SKM-1 treated with dmso at 0.1 percent for 144 hours (cell line): ENCODE data around the gene PANK4.
"Not testable (repeated sequence)": the region's sequence is repeated elsewhere in the genome, so short reads cannot be mapped to it uniquely, and the experiment has no call there.

ENCODE experiments used
- DNase-seq: peaks from one replicate; lab custom pipeline; 2025; ENCODE audit not compliant: unreplicated experiment; lab: John Stamatoyannopoulos, UW

Gene PANK4

DNA sequence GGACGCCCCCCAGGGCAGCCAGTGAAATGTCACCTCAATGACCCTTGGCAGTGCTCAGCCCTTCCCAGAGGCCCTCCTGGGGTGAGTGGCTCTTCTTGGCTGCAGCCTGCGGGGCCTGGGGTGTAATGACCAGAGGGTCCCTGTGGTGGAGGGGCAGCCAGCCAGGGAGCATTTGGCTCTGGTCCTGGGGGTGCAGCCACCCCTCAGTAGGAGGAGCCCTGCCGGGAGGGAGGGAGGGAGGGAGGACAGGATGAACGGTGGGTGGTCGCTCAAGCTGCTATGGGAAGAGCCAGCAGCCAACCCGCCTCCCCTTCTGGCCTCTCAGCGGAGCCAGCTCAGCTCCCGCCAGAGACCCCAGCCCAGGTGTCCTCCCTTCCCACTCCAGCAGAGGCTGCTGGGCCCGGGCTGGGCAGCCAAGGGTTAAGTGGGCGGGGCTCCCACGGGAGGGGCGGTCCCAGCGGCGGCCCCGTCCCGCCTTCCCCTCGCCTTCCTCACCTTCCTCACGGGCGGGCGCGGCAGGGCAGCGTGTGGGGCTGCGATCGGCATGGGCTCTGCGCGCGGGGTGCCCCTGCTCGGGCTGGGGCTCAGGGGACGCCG, 59.3 kb downstream of the PANK4 start:
- no peak for DNase-seq

DNA sequence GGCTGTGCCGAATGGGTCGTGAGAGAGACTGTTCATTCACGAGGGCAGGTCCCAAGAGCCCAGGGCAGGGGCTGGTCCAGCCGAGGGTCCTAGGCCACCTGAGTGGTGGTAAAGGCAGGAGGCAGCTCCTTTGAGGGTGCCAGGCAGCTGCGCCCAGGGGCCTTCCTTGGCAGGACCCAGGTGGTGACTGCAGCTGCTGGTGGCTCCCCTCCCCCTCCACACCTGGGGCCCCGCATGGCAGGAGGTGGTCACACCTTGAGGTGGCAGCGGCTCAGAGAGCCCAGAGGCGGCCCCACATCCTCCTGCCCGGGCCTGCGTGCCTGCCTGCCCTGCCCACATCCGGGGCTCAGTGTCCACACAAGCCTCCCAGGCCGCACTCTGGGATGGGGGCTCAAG, 60.1 kb downstream of the PANK4 start:
- no peak for DNase-seq

DNA sequence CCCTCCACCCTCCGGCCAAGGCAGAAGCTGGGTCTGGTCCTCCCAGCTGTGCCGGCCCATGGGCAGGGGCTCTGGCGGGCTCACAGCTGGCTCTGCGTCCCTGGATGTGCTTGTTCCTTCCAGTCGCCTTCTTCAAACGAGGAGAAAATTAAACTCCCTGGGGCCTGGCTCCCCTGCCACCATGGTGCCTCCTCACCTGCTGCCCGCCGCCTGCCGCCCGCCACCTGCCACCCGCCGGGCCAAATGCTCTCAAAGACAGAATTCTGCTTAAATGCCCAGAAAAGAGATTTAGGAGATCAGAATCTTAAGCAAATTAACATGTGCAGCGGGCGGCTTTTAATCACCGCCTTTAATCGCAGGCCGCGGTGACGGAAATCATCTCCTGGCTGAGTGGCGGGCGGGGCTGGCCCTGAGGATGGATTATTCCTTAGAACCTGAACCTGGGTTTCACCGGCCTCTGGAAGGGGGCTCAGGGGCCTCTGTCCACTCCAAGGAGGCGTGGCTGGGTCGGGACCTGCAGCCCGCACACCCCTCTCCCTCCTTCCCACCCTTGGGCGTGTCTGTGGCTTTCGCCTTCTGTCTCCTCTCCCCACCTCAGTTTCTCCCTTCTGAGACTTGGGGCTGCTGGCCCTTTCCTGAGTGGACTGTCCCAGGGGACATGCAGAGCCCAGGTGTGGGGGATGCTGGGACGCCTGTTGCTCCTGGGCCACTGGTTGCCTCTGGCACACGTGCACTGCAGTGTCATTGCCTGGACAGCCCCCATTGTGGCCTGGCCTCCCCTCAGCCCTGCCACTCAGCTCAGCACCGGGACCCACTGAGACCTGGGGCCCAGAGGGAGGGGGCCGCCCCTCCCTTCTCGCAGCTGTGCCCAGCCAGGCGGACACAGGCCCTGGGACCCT, 60.8 kb downstream of the PANK4 start:
- DNase-seq: no peak

DNA sequence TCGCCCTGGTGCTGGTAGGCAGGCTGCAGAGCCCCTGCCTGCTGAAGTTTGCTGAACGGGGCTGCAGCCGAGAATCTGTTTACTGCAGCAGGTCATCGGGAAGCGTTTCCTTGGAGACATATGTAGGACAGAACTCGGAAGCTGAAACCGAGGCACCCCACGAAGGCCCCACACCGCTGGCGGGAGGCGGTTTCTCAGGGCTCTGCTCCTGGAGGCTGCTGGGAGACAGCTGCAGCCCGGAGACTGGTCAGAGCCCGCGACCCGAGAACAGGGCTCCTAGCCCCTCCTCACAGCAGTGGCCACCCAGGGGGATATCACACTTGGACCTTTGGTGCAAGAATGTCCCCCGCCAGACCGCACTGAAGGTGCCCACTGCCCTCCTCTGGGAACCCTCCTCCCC, 63.0 kb downstream of the PANK4 start:
- DNase-seq: no peak

DNA sequence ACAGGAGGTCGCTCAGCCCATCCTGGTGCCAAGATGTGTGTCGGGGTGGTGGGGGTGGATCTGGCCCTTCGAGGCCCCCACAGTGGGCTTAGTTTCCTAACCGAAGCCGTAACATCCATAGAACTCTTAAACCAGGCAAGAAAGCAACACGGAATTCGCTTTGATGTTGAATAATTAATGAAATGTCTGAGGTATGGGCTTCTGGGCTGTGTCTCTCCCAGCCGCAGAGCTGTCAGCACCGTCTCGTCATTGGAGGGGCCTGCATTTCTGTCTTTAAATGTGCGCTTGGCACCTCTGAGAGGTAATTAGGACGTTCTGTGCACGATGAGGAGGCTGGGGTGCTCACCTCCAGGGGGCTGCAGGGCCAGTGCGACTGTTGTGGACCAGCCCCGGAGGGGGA, 63.6 kb downstream of the PANK4 start:
- no peak for DNase-seq

DNA sequence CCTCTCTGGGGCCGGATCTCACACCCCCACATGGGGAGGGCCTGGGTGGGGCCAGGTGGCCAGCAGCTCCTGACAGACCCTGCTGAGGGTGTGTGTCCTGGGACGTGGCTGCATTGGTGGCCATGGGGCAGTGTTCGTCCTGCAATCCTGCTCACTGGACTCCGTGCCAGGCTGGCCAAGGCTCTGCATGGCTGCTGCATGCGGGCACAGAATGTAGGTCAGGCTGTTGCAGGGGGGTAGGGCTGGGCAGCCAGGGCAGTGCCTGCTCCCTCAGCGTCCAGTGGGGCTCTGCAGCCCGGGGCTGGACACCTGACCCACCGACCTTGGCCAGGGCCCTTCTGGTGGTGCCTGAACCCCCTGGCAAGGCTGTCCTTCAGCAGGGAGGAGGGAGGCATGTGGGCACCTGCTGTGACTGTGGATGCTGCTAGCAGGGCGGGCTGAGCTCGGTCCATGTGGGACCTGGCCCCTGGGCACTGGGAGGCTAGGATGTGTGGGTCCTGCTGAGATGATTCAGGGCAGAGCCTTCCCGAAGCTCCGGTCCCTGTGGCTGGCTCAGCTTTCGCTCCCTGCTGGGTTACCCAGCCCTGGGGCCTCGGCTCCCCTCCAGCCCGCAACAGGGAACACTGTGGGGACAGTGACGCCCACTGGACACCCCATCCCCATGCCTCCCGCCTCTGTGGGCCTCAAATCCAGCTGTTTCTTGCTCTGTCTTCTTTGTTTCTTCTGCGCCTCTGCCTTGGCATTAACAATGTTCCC, 65.2 kb downstream of the PANK4 start:
- no peak for DNase-seq

DNA sequence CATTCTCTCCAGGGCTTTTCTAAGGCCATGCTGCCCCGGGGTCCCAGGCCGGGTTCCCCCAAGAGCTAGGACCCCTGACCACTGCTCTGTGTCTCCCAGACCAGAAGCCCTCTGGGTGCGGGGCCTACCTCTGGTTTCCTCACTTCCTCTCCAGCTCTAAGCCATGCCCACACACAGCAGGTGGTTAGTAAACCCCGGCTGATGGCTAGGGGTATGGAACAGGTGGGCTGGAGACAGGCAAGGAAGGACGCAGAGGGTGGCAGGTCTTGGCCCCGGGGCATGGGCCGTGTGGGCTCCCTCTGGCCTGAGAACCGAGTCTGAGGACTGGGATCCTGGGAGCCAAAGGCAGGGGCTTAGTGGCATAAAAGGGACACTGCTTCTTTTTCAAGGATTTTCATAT, 66.2 kb downstream of the PANK4 start:
- DNase-seq: no peak

DNA sequence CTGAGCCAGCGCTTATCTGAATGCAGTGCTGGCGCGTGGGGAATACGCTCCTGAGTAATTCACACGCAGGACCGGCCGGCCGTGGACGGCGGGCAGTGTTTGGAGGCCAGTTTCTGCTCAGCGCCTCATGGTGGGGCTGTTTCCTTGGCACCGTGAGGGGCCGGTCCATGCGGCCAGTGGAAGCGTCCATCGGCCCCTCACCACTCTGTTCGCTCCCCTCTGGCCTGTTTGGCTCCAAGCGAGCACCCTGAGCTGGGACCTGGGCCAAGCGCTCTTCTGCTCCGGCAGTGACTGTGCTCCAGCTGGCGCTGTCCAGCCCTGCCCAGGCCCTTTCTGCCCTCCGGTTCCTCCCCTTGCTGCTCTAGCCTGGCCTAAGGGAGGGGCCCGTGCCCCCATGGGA, 66.6 kb downstream of the PANK4 start:
- DNase-seq: no peak

DNA sequence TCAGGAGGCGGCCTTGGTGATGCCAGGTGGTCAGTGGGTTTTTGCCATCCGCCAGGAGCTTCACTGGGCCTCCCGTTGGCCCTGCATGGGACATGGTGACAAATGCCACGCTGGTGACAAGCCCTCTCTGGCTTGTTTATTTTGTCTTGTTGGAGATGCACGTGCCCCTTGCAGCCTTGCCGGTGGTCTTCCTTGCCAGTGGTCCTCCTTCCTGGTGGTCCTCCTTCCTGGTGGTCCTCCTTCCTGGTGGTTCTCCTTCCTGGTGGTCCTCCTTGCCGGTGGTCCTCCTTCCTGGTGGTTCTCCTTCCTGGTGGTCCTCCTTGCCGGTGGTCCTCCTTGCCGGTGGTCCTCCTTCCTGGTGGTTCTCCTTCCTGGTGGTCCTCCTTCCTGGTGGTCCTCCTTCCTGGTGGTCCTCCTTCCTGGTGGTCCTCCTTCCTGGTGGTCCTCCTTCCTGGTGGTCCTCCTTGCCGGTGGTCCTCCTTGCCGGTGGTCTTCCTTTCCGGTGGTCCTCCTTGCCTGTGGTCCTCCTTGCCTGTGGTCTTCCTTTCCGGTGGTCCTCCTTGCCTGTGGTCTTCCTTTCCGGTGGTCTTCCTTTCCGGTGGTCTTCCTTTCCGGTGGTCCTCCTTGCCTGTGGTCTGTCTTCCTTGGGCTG, 67.2 kb downstream of the PANK4 start:
- not testable (repeated sequence) for DNase-seq

DNA sequence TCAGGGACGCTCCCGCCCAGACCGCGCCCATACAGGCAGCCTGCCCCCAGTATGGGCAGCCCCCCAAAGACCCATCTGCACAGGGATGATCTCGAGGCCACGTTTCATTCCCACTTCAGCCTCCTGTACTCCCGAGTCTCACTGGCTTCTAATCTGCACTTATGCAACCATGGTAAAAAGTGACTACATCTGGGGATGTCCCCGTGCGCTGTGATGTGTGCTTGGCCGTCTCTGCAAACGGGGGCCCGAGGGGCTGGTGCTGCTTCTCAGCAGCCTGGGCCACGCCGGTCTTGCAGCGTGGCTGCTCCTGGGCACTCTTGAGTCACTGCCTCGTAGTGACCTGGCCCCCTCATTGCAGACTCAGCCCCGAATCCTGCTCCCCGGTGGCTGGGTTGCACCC, 67.7 kb downstream of the PANK4 start:
- DNase-seq: no peak
